GM21576 (cell line): Measurements from ENCODE around the gene ANKRD60.

ENCODE experiments used
- ATAC-seq: cut with Tn5 transposase; IDR thresholded peaks from one replicate; pipeline ENCODE4 v1.9.1; 2021; ENCODE audit warnings: mild to moderate bottlenecking, moderate library complexity; ENCODE audit not compliant: unreplicated experiment

ANKRD60 gene

GRCh38 chr20:58224974-58225373, 3.5 kb downstream of the ANKRD60 start:
- ATAC-seq: no peak

DNA sequence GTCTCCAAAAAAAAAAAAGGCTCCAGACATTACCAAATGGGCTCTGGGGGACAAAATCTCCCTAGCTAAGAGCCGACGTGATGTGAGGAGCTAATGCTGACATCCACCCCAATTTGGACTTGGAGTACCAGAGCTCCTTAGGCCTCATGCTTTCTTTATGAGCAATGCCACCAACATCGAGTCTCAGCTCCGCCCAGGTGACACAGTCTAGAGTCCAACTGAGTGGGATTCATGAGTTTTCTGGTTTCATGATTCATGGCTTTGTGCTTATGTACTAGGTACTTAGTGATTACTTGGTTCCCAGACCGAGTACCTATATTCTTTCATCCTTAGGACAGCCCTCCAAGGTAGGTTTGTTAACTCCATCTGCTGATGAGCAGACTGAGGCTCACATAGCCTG, 4.4 kb downstream of the ANKRD60 start:
- no peak for ATAC-seq

DNA sequence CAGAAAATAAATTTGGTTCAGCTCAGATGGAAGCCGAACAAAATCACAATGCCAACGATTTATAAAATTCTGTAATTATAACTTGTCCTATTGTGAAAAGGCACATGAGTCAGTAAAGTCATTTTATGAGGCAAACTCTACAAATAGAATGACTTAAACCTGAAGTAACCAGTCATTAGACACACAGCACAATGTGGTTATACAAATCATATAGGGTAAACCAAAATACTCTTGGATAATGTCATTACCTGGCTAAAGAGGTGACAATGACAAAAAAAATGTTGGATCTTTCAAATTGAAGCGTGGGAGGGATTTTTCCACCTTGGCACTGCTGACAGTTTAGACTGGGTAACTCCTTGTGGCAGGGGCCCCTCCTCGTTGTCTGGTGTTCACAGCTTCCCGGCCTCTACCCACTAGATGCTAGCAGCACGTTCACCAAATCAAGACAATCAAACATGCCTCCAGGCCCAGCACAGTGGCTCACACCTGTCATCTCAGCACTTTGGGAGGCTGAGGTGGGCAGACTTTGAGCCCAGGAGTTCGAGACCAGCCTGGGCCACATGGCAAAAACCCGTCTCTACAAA, 5.0 kb downstream of the ANKRD60 start:
- ATAC-seq: no peak

DNA sequence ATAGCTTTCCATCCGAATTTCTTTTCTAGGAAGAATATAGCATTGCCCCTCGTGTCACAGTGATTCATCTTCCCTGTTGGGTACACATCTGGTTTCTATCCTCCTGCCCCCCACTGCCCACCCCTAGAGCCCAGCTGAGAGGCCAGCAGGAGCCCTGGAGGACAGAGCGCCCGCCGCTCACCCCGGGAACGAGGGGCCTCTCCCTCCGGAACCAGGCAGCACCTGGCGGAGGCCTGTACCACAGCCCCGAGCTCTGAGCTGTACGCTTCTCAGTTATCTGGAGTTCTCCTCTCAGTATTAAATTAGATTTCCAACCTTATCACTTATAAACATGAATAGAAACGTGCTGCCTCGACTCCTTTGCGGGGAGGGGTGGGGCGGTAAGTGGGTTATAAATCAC, 6.0 kb downstream of the ANKRD60 start:
- no peak for ATAC-seq

GRCh38 chr20:58219342-58219700, 9.1 kb downstream of the ANKRD60 start:
- ATAC-seq: no peak

- no peak for ATAC-seq
Measured at GRCh38 chr20:58218665-58219341, 9.7 kb downstream of the ANKRD60 start.

GRCh38 chr20:58216334-58216733, 12.1 kb downstream of the ANKRD60 start:
- ATAC-seq: no peak

GRCh38 chr20:58215116-58215515, 13.3 kb downstream of the ANKRD60 start:
- no peak for ATAC-seq

DNA sequence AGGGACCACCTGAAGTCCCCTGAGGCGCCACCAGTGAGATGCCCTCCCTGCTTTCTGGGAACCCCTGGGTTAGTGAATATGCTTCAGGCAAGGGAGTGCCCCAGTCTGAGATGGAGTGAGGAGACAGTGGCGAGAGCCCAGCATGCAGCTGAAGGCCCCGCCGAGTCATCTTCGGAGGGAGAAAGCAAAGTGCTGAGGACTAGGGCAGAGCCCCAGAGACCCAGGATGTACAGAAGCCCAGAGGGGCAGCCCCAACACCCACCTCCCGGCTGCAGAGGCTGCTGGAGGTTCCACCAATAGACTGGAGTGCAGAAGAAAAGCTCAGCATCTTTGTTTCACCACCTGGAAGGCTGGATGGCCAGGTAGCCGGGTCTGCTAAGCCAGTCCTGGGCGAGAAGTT, 14.1 kb downstream of the ANKRD60 start:
- ATAC-seq: no peak

GRCh38 chr20:58213716-58214115, 14.7 kb downstream of the ANKRD60 start:
- ATAC-seq: no peak

- ATAC-seq: no peak
Measured at GRCh38 chr20:58213121-58213520, 15.3 kb downstream of the ANKRD60 start.

DNA sequence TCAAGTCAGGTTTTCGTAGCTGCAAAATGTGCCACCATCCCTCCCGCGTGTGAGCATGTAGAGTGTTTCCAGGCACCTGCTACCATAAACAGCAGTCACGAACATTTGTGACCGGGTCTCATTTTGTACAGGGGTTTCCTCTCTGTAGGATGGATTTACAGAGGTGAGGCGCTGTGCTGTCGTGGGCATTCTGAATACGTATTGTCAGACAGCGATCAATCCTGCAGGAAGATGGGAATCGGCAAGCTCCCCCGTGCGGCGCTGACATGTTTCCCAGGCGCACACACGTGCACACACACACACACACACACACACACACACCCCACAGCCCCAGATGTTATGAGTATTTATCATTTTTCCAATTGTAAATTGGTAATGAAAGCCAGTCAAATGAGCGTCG, 15.8 kb downstream of the ANKRD60 start:
- ATAC-seq: no peak

- no peak for ATAC-seq
Measured at GRCh38 chr20:58210398-58210747, 18.1 kb downstream of the ANKRD60 start.

GRCh38 chr20:58209652-58210397, 18.6 kb downstream of the ANKRD60 start:
- ATAC-seq: peak; percentile 71

DNA sequence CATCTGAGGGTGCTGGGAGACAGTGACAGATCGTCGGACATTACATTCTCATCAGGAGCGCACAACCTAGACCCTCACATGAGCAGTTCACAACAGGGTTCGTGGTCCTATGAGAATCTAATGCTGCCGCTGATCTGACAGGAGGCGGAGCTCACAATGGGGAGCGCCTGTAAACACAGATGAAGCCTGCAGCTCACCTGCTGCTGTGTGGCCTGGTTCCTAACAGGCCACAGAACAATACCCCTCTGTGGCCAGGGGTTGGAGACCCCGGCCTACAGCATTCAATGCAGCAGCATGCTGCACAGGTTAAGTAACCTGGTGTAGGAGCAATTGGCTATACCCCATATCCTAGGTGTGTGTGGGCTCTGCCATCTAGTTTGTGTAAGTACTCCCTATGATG, 19.5 kb downstream of the ANKRD60 start:
- ATAC-seq: no peak

- ATAC-seq: no peak
Measured at GRCh38 chr20:58205850-58206249, 22.6 kb downstream of the ANKRD60 start.

- ATAC-seq: no peak
Measured at GRCh38 chr20:58202044-58202443, 26.4 kb downstream of the ANKRD60 start.

DNA sequence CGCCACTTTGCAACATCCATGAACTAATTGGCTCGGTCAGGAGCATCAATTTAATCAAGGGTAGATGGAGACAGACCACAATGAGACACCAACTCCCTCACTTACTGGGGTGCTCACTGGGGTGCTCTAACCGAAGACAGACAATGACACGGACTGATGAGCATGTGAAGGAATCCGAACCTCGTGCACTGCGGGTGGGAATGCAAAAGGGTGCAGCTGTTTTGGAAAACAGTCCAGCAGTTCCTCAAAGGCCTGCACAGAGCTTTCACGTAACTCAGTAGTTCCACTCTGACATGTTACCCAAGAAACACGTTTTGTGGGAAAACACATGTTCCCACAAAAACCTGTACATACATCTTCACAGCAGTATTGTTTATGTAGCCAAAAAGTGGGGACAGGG, 26.8 kb downstream of the ANKRD60 start:
- no peak for ATAC-seq

- ATAC-seq: no peak
Measured at GRCh38 chr20:58199469-58199868, 29.0 kb downstream of the ANKRD60 start.

DNA sequence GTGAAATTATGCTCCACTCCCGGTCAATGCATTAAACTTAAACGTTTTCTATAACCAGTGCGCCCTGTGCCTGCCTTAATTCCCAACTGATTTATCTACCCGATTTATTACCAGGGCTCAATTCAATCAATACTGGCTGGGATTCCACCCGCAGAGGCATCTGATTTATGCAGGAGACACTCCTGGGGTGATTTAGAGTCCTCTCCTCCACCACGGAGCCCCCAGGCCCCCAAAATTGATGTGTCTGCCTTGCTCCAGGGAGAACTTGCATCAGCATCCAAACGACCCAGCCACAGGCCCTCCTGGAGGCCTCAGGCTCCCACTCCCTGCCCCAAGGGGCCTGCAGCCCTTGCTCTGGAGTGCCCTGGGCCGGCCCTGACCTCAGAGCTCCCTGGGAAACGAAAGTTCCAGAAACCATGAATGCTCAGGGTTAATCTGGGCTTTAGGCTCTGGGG, 29.5 kb downstream of the ANKRD60 start:
- no peak for ATAC-seq

GRCh38 chr20:58198384-58198783, 30.1 kb downstream of the ANKRD60 start:
- ATAC-seq: no peak

DNA sequence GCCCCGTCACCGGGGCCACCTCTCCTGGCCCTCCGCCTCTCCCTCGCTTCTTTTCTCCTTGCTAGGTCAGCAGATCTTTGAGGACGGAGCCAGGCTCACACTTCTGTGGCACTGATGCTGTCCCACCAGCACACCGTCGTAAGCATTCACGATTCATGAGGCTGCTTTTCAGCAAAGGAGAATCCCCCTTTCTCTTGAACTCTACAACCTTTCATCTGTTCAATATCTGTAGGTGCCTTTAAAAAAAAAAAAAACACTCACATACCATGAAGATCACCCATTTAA, 31.3 kb downstream of the ANKRD60 start:
- ATAC-seq: no peak
